ENCODE data around the gene CLEC2D. TPM values are rescaled to one million over a fixed set of nuclear protein-coding genes. Genes with fewer than 3 reads are reported as not detected.

The CLEC2D gene
- total and polyA plus RNA-seq, 10 of the 15 experiments (the other 5 are each of a cell fraction or from before 2014, with no cell fraction given), result 4.6 to 29.8 (median 16.0) TPM

- ATAC-seq, result no peak
- in situ Hi-C loops (cut with MboI), result loop anchor here (5.0 kb wide), 1 partner anchor 72 kb away; no protein-coding TSS in a partner anchor
These were observed 34.4 kb upstream of the CLEC2D start for GRCh38 chr12:9634969-9635754.

More at GRCh38 chr12:9634969-9635754, 34.4 kb upstream of the CLEC2D start:
- H3K27ac ChIP-seq (ENCODE audit: control insufficient read depth, insufficient read depth), result no peak overlapping the region
- H3K79me2 ChIP-seq (ENCODE audit: control insufficient read depth, insufficient read depth, low read length), result no peaks in the 10 kb centered on the region; the same call in 1 of the 2 replicates
- H3K4me3 ChIP-seq, result no peak overlapping the region
- no peak overlapping the region for H2AFZ ChIP-seq (ENCODE audit: control insufficient read depth, low read depth, low read length)
- 54% methylated on average over 2 of the region's 2 CpGs for WGBS (ENCODE audit: insufficient coverage, insufficient replicate concordance, low lambda C conversion rate, missing lambda C conversion rate)
- ChIA-PET SMC1A (ENCODE audit: uncharacterized antibody, unreplicated experiment) (interaction anchor here (0.6 to 11.3 kb wide), 12 partner anchors 8 to 304 kb away, joined by 3 to 100 read pairs (median 4); no protein-coding TSS in a partner anchor), POLR2A (interaction anchor here (0.6 kb wide), 1 partner anchor 1619 kb away, joined by 3 read pairs; no protein-coding TSS in a partner anchor), CTCF (interaction anchor here (0.6 to 11.5 kb wide), 26 partner anchors 8 to 304 kb away, joined by 3 to 159 read pairs (median 4); no protein-coding TSS in a partner anchor), RAD21 (ENCODE audit: unreplicated experiment) (interaction anchor here (0.6 to 3.2 kb wide), 9 partner anchors 13 to 304 kb away, joined by 3 to 32 read pairs (median 6); no protein-coding TSS in a partner anchor)
- H4K20me1 ChIP-seq (ENCODE audit: control insufficient read depth, insufficient read depth), result no peaks in the 10 kb centered on the region
- no peaks in the 10 kb centered on the region for H3K36me3 ChIP-seq (ENCODE audit: control insufficient read depth in 2 of 2, insufficient read depth in 2 of 2, low read length in 1 of 2)
- TF ChIP-seq KAT2A (conservative IDR thresholded peaks at IDR 0.05; ENCODE audit: control insufficient read depth, low read depth, low read length), result no peak
- TF ChIP-seq DPF2 (IDR thresholded peaks at IDR 0.05), result no peak
- no peak for TF ChIP-seq RAD21 (IDR thresholded peaks at IDR 0.05; ENCODE audit: insufficient read depth, low read depth, low read length)
- TF ChIP-seq TCF7 (IDR thresholded peaks at IDR 0.05; ENCODE audit: borderline replicate concordance), result no peak
- no peak for TF ChIP-seq ESRRA (IDR thresholded peaks at IDR 0.05; ENCODE audit: low read length)
- no peak for TF ChIP-seq HDAC6 (IDR thresholded peaks at IDR 0.05; ENCODE audit: unreplicated experiment)
- TF ChIP-seq FOXM1 (IDR thresholded peaks at IDR 0.05; ENCODE audit: low read depth, low read length), result no peak
- no peak overlapping the region for H3K4me2 ChIP-seq (ENCODE audit: control insufficient read depth, insufficient read depth)
- no peaks in the 10 kb centered on the region; the same call in 2 of the 3 replicates for H3K9me3 ChIP-seq (replicated peaks; ENCODE audit: control insufficient read depth, insufficient read depth, low read length)
- no peaks in the 10 kb centered on the region for H3K27me3 ChIP-seq (replicated peaks in 1 of 2; ENCODE audit: control insufficient read depth in 2 of 2, insufficient read depth in 2 of 2, low read length in 1 of 2)
- intact Hi-C loops (cut with micrococcal nuclease; ENCODE audit: unreplicated experiment), result loop anchor here (1.0 to 5.0 kb wide), 3 partner anchors 73 to 304 kb away; no protein-coding TSS in a partner anchor
- FAIRE-seq (peak; percentile 31), DNase-seq (ENCODE audit: low read depth, low spot score) (no peak)
- BruUV-seq (replicated peaks), result no TSS peak
- peaks cover 15% of the 10 kb centered on the region; the same call in 1 of the 2 replicates for H3K4me1 ChIP-seq (ENCODE audit: control insufficient read depth, insufficient read depth, low read length)
- H3K9ac ChIP-seq (ENCODE audit: control insufficient read depth, insufficient read depth, low read length), result no peak overlapping the region

All from GM12878 (cell line).